ENCODE results near the gene DEFB132.

- TF ChIP-seq POLR2A (IDR thresholded peaks at IDR 0.05; ENCODE audit: low read depth, low read length) = no peak
- TF ChIP-seq, protein P1, sequence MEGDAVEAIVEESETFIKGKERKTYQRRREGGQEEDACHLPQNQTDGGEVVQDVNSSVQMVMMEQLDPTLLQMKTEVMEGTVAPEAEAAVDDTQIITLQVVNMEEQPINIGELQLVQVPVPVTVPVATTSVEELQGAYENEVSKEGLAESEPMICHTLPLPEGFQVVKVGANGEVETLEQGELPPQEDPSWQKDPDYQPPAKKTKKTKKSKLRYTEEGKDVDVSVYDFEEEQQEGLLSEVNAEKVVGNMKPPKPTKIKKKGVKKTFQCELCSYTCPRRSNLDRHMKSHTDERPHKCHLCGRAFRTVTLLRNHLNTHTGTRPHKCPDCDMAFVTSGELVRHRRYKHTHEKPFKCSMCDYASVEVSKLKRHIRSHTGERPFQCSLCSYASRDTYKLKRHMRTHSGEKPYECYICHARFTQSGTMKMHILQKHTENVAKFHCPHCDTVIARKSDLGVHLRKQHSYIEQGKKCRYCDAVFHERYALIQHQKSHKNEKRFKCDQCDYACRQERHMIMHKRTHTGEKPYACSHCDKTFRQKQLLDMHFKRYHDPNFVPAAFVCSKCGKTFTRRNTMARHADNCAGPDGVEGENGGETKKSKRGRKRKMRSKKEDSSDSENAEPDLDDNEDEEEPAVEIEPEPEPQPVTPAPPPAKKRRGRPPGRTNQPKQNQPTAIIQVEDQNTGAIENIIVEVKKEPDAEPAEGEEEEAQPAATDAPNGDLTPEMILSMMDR (IDR thresholded peaks at IDR 0.05; ENCODE audit: extremely low read depth in 1 of 2, insufficient read depth in 1 of 2, low read depth in 1 of 2, low read length in 2 of 2) = no peak
- TF ChIP-seq EZH2 (IDR thresholded peaks at IDR 0.05; ENCODE audit: borderline replicate concordance, low read depth, low read length, severe bottlenecking) = no peak
- no peak for TF ChIP-seq POLR2AphosphoS5 (IDR thresholded peaks at IDR 0.05; ENCODE audit: insufficient read depth, low read depth, low read length)
- TF ChIP-seq FOS (IDR thresholded peaks at IDR 0.05; ENCODE audit: borderline replicate concordance, insufficient read depth, low read length) = no peak
Measured at GRCh38 chr20:278181-278580, 20.7 kb downstream of the DEFB132 start.

Data from endothelial cell of umbilical vein (primary cell).